ENCODE measurements around the gene FUS. TPM values are rescaled to one million over a fixed set of nuclear protein-coding genes. Genes with fewer than 3 reads are reported as not detected.
A peak's percentile ranks its signal among the peaks of the same experiment; 100 is the strongest.
"Not testable (repeated sequence)": the region's sequence is repeated elsewhere in the genome, so short reads cannot be mapped to it uniquely, and the experiment has no call there.

FUS gene
- total RNA-seq, 2 donors from 2014 or later = 134 to 252 TPM

DNA sequence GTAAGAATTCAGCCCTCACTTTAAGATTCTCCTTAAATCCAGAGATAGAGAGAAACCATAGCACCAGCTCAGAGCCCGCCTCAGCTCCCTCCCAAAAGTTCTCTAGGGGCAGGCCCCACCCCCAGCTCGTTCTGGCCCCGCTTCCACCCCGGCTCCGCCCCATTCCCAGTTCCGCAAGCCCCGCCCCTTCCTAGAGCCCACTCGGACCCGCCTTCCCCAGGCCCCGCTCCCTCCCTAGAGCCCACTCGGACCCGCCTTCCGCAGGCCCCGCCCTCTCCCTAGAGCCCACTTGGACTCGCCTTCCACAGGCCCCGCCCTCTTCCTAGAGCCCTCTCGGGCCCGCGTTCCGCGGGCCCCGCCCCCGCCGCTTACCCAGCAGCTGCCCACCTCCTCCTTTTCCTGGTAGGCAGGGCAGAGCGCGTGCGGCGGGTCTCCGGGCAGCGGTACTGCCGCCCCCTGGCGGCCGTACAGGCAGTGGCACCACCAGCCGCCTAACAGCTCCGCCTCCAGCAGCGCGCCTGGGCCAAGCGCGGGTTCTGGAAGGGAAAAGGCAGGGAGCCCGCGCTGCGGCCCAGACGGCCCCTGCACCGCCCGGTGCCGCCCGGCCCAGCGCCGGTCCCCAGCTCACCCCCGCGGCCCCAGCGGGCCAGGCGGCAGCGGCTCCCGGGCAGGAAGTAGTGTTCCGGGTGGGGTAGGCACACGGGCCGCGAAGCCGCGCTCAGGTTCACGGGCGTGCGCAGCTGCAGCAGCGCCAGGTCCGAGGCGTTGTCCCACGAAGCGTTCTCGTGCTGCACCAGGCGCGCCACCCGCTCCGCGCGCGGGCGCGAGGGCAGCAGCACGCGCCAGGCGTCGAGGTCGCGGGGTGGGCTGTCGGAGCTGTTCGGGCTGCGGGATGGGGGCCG lies 37.6 kb upstream of the FUS start:
- Histone ChIP-seq H3K9me3 (no peaks in the 10 kb centered on the region), H3K9ac (ENCODE audit: low read depth in 2 of 2, low read length in 2 of 2) (peak overlapping the region; percentile 72 to 74), H3K36me3 (no peaks in the 10 kb centered on the region), H3K4me3 (peak overlapping the region; percentile 40), H3K4me1 (peaks cover 23% of the 10 kb centered on the region), H3K27me3 (no peaks in the 10 kb centered on the region), H3K27ac (peak overlapping the region; percentile 91)
- peak; percentile 100 for DNase-seq
- TF ChIP-seq, protein P1, sequence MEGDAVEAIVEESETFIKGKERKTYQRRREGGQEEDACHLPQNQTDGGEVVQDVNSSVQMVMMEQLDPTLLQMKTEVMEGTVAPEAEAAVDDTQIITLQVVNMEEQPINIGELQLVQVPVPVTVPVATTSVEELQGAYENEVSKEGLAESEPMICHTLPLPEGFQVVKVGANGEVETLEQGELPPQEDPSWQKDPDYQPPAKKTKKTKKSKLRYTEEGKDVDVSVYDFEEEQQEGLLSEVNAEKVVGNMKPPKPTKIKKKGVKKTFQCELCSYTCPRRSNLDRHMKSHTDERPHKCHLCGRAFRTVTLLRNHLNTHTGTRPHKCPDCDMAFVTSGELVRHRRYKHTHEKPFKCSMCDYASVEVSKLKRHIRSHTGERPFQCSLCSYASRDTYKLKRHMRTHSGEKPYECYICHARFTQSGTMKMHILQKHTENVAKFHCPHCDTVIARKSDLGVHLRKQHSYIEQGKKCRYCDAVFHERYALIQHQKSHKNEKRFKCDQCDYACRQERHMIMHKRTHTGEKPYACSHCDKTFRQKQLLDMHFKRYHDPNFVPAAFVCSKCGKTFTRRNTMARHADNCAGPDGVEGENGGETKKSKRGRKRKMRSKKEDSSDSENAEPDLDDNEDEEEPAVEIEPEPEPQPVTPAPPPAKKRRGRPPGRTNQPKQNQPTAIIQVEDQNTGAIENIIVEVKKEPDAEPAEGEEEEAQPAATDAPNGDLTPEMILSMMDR (IDR thresholded peaks at IDR 0.05) = peak; percentile 90
- intact Hi-C loops (cut with DNase I) = loop anchor here (10.0 kb wide), 1 partner anchor 158 kb away; the partner anchor contains the start of gene HSD3B7

DNA sequence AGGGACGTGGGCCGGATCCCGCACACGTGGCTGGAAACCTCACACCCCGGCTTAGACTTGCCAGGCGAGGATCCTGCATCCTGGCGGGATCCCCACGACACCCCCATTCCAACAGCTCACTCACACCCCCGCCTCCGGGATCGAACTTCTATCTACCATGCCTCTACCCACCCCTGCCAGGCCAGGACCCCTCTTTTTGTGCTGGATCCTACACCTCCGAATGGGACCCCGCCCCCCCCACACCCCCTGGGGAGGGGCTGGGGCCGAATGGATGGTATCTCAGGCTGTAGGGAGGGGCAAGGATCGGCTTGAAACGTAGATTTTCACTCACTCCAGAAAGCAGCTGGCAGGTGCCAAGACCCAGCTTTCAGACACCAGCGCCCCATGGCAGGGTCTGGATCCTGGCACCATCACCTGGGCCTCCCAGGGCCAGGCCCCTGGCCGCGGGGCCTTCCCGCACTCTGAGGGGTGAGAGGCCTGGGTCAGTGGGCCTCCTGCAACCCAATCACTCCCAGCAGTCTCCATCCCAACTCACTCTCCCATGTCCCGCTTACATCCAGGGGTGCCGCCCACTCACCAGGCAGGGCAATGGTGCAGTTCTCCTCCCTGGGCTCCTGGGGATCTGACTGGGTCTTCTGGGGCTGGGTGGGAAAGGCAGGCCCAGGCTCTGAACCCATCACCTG lies 36.8 kb upstream of the FUS start:
- peak; percentile 50 for DNase-seq
- TF ChIP-seq, protein P1 (IDR thresholded peaks at IDR 0.05) = no peak
- Histone ChIP-seq H3K4me1 (peaks cover 23% of the 10 kb centered on the region), H3K27me3 (no peaks in the 10 kb centered on the region), H3K27ac (peak overlapping the region; percentile 74), H3K36me3 (no peaks in the 10 kb centered on the region), H3K9ac (ENCODE audit: low read depth in 2 of 2, low read length in 2 of 2) (peak overlapping the region in 1 of 2 donors; percentile 72), H3K4me3 (peak overlapping the region; percentile 40), H3K9me3 (no peaks in the 10 kb centered on the region)
- intact Hi-C loops (cut with DNase I) = loop anchor here (10.0 kb wide), 1 partner anchor 158 kb away; the partner anchor contains the start of gene HSD3B7

DNA sequence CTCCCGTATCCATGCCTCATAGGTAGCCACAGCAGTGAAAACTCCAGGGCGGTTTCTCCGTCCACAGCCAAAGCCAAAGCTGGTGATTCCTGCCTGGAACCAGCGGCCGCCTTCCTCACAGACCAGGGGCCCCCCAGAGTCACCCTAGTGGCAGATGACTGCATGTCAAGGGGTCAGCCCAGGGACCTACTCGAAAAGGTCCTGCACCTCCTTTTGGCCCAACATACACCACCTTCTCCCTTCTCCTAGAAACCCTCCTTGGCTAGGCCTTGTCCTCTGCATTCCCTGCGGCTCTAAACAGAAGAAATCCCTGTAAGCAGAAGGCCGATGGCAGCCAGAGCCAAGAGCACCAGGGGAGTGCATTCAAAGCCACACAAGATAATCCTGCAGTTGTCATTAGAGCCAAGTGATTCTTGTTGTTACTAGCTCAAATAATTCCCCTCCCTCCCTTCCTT lies 36.2 kb upstream of the FUS start:
- DNase-seq = peak; percentile 23
- Histone ChIP-seq H3K27ac (no peak overlapping the region), H3K4me1 (peaks cover 23% of the 10 kb centered on the region), H3K27me3 (no peaks in the 10 kb centered on the region), H3K9me3 (no peaks in the 10 kb centered on the region), H3K9ac (ENCODE audit: low read depth in 2 of 2, low read length in 2 of 2) (no peak overlapping the region), H3K4me3 (no peak overlapping the region), H3K36me3 (no peaks in the 10 kb centered on the region)
- TF ChIP-seq, protein P1 (IDR thresholded peaks at IDR 0.05) = no peak
- intact Hi-C loops (cut with DNase I) = loop anchor here (10.0 kb wide), 1 partner anchor 159 kb away; the partner anchor contains the start of gene HSD3B7

DNA sequence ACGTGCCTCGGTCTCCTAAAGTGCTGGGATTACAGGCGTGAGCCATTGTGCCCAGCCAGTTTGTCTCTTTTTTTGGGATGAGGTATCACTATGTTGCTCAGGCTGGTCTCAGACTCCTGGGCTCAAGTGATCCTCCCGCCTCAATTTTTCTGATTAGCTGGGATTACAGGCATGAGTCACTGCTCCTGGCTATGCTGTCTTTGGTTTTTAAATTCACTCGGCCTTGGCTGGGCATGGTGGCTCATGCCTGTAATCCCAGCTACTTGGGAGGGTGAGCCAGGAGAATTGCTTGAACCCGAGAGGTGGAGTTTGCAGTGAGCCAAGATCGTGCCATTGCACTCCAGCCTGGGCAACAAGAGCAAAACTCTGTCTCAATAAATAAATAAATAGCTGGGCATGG lies 35.5 kb upstream of the FUS start:
- intact Hi-C loops (cut with DNase I) = loop anchor here (10.0 kb wide), 1 partner anchor 160 kb away; the partner anchor contains the start of gene HSD3B7
- not testable (repeated sequence) for H3K36me3 ChIP-seq; H3K27me3 ChIP-seq; H3K9me3 ChIP-seq; DNase-seq; H3K27ac ChIP-seq; H3K4me3 ChIP-seq; H3K9ac ChIP-seq (ENCODE audit: low read depth in 2 of 2, low read length in 2 of 2)
- H3K4me1 ChIP-seq = peaks cover 18% of the 10 kb centered on the region

DNA sequence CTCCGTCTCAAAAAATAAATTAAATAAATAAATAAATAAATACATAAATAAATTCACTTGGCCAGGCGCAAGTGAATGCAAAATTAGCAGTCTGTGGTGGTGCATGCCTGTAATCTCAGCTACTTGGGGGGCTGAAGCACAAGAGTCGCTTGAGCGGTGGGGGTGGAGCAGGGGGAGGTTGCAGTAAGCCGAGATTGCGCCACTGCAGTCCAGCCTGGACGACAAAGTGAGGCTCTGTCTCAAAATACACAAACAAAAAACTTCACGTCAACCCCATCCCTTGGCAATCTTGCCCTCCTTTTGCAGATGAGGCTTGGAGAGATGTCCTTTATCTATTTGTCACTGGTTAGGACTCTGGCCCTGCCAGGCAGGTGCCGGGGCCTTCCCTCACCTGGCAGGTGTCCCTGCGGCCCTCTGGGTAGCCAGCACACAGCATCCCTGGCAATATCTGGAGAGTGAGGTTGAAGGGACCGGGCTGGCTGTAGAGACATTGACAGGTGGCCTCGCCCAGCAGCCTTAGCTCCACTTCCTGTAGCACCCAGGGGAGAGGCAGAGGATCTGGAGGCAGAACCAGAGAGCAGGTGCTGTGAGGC lies 34.4 kb upstream of the FUS start:
- no peak overlapping the region for H3K27ac ChIP-seq
- no peaks in the 10 kb centered on the region for H3K27me3 ChIP-seq
- H3K4me3 ChIP-seq = no peak overlapping the region
- TF ChIP-seq, protein P1 (IDR thresholded peaks at IDR 0.05) = no peak
- intact Hi-C loops (cut with DNase I) = loop anchor here (10.0 kb wide), 1 partner anchor 161 kb away; the partner anchor contains the start of gene HSD3B7
- DNase-seq = no peak
- H3K4me1 ChIP-seq = peaks cover 14% of the 10 kb centered on the region
- no peak overlapping the region for H3K9ac ChIP-seq (ENCODE audit: low read depth in 2 of 2, low read length in 2 of 2)
- no peaks in the 10 kb centered on the region for H3K9me3 ChIP-seq
- H3K36me3 ChIP-seq = no peaks in the 10 kb centered on the region

Measured in colonic mucosa (tissue), 4 donors.